Measurements from ENCODE around the gene RPL38.

Gene RPL38

DNA sequence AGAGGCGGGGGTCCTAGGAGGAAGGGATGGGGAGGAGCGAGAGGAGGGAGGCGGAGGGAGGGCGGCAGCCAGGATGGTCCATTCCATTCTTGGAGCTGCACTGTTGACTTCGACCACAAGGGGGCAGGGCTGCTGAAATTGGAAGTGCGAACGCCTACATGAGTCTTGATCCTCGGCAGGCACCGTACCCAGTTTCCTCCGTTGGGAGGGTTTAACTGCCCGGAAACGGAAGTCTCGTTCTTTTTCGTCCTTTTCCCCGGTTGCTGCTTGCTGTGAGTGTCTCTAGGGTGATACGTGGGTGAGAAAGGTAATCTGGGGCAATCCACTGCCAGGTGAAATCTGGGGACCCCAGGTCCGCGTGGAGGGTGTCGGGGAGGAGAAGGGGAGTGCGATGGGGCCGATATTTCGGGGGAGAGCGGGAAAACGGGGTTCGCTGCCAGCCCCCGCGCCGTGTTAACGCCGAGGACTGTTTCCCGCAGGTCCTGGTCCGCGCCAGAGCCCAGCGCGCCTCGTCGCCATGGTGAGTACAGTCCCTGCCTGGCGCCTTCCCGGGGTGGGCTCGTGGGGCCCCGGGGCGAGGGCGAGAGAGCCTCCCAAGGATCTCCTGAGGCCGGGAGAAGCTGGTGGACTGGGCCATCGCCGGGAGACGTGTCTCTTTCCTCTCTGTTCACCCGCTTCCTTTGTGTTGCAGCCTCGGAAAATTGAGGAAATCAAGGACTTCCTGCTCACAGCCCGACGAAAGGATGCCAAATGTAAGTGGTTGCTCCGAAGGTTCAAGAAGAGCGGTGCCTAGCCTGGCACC, at the start of gene RPL38:
TSS of gene RPL38 (plus strand) at position 240 of the 802 bp plus-strand sequence. CDS start at position 518, 278 bp downstream.
- peak; percentile 88 to 96 for DNase-seq (ENCODE audit: low read depth in 2 of 2)

DNA sequence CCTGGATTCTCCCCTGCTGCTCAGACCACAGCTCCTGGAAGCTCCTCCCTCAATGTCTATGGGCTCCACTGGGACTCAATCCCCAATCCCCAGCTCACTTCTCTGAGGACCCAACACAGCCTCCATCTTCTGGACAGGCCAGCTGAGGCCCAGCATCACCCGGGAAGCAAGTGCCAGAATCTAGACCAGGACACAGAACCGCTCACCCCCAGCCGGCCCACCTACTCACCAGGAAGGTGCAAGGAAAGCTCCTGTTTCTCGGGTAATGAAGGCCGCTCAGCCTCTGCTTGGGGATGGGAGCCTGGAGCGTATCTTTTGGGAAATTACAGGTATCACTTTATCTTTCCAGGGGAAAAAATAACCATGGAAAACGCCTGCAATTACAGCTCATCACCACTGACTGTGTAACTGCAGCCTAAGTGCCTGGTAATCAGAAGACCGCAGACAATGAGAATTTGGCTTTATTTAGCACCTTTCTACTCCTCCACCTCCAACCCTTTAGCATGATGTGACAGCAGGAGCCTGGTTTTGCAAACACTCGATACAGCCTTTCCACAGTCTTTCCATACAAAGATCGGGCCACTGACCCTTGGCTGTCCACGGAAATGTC, 49.6 kb upstream of the RPL38 start:
- DNase-seq (ENCODE audit: low read depth in 2 of 2): no peak

DNA sequence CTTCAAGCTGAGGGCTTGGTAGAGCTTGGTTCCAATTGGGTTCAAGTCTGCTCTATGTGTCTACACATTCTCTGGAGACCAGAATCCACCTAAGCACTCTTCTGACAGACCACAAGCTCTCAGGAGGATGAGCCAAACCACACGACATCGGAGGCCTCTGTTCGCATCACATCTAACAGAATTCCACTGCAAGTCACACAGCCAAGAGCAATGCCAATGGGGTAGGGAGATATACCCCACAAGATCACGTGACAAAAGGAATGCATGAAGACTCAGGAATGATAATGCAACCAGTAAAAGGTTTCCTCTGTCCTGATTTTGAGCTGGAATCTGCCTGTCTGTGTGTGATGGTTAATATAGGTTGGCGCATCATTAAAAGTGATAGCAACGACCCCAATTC, 46.6 kb upstream of the RPL38 start:
- no peak for DNase-seq (ENCODE audit: low read depth in 2 of 2)

DNA sequence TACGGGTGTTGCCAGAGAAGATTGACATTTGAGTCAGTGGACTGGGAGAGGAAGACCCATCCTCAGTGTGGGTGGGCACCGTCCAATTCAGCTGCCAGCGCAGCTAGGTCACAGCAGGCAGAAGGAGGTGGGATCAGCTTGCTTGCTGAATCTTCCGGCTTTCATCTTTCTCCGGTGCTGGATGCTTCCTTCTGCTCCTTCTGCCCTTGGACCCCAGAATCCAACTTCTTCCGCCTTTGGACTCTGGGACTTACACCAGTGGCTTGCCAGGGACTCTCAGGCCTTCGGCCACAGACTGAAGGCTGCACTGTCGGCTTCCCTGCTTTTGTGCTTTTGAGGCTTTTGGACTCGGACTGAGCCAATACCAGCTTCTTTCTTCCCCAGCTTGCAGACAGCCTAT, 46.1 kb upstream of the RPL38 start:
- no peak for DNase-seq (ENCODE audit: low read depth in 2 of 2)

DNA sequence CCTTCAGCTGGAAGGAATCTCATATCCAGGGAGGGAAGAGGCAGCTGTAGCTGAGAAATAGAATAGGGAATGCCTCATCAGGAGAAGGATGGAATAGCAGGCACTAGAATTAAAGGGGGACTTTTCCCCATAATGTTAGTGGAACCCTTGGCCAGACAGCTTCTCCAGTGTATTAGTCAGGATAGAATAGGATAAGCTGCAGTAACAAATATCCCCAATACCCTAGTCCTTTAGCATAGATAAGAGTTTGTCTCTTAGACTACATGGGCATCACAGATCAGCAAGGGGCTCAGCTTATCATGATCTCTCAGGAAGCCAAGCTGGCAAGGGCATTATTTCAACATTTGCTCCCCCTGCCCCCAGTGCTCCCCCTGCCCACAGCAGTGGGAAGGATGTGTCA, 44.7 kb upstream of the RPL38 start:
- DNase-seq (ENCODE audit: low read depth in 2 of 2): no peak

DNA sequence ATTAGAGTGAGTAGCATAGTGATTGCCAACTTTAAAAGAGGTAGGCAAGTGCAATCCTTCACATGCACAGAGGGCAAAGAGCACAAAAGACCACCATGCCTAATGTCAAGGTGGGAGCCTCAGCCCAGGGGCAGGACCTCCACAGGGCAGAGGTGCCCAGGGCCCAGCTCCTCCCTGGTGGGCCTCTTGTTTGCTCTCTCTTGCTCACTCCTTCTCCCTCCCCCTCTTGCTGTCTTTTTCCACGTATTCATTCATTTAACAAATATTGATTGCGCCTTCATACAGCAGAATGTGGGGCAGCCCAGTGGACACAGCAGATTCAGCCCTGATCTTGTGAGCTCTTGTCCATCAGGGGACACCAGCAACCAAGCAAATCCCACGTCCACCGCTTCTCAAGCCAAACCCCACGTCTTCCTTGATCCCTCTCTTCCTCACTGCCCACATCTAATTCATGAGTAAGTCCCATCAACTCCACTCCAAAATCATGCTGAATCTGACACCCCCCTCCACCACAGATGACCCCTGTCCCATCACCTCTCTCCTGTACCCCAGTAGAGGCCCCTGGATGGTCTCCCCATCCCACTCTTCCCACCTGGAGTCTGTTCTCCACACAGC, 44.1 kb upstream of the RPL38 start:
- DNase-seq (ENCODE audit: low read depth in 2 of 2): no peak

DNA sequence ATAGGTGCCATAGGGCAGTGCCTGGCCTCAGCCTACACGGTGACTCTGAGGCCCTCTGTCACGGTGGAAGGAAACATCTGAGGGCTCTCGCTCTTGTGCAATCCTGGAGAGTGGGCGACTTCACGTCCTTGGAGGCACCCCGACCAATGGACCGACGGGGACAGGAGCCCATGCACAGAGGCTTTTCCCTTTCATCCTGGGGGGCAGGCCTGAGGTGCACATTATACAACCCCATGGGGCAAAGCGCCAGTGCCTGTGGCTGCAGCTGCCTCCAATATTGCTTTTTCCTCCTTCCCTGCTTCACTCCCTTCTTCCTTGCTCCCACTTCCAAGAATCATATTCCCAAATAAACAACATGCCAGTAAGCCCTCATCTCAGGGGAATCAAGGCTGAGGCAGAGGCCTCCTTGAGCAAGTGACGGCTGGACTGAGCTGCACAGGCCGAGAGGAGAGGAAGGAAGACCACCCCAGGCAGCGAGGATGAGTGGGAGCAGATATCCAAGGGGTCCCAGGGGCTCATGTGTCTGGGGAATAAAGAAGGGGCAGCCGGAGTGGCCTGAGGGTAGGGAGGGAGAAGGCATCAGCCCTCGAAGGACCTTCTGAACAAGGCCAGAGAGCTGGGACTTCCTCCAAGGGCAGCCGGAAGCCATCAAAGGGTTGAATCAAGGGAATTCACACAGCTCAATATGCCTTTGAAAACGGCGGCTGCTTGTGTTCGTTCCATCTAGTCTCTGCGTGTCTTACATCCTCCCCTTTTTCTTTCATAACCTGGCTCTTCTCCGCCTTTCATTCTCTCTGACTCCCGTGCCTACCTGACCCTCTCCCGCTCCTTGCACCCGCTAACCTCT, 42.6 kb upstream of the RPL38 start:
- DNase-seq (ENCODE audit: low read depth in 2 of 2): no peak

DNA sequence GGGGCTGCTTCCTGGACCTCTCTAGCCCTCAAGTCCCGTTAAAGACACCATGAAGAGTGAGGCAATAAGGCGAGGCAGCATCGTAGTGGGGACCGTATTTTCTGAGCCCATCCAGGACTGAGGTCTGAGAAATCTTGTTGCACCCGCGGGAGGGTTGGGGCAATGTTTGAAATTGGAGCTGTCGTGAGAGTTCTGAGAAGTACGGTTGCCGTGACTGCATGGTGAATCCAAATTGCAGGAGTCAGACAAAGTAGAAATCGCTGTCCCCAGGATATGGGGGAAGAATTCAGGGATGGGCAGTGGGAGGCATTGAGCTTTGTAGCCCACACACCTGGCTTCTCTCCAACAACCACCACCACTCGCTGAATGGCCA, 42.0 kb upstream of the RPL38 start:
- no peak for DNase-seq (ENCODE audit: low read depth in 2 of 2)

DNA sequence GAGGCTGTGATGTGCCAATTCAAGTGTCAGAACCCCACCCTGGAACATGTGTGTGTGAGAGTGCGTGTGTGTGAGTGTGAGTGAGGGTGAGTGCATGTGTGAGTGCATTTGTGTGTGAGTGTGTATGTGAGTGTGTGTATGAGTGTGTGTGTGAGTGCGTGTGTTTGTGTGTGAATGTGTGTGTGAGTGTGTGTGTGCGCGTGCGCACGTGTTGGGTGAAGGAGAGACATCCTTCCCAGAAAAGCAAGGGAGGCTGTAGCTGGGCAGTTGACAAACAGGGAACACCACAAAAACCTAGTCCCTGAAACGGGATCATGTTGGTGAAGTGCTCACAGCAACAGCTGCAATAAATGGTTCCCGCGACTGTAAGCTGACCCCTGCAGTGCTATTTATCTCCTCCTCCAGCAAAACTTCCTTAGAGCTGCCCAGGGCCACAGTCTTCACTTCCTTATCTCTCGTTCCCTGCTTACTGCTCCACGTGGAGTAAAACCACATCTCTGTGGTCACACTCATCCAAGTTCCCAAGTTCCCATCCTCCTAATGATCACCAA, 40.1 kb upstream of the RPL38 start:
- DNase-seq (ENCODE audit: low read depth in 2 of 2): no peak

DNA sequence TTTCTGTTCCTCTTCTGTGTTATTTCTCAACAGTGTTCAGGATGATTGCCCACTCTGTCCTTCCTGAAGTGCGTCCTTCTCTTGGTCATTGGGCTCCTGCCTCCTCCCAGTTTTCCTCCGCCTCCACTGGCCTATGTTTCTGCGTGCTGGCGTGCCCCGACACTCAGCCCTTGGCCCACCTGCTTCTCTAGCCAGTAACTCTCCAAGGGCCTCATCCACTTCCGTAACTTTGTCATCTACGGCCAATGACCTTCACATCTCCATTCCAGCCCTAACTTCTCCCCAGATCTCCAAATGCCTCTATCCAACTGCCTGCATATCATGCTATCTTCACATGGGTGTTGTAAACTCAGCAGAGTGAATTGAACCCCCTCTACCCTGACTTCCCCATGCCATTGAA, 39.6 kb upstream of the RPL38 start:
- DNase-seq (ENCODE audit: low read depth in 2 of 2): no peak

DNA sequence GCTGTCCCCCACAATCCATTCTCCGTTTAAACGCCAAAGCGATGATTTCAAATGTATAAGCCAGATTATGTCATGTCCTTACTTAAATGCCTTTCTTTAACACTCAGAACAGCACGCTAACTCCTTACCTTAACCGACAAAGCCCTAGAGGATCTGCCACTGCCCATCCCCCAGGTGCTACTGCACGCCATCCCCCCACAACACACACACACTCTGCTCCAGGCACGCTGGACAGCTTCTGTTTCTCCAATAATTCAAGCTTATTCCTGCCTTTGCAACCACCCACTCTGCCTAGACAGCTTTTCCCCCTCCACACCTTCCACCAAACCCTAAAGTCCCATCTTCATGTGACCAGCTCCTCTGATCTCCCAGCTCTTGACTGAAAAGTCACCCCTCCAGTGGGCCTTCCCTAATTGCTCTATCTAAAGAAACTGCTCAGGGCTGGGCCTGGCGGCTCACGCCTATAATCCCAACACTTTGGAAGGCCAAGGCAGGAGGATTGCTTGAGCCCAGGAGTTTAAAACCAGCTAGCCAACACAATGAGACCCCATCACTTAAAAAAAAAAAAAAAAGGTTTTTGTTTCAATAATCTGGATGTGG, 38.9 kb upstream of the RPL38 start:
- DNase-seq (ENCODE audit: low read depth in 2 of 2): no peak

DNA sequence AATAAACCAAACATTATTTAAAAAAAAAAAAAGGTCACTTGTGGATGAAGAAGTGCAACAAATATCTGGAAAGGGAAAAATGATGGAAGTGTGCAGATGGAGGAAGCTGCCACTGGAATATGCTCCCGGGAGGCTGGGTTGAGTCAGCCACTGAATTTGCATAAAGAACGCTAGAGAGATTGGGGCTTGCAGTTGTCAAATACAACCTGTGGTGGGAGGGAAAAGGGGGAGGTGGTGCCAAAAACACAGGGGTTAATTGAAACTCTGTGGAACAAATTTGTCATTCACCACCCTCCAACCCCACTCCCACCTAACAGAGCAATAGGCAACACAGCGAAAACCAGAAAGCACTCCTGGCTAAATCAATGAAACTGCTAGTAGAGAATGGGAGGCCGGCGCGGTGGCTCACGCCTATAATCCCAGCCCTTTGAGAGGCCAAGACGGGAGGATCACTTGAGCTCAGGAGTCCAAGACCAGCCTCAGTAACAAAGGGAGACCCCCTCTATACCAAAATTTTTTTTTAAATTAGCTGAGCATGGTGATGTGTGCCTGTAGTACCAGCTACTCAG, 37.6 kb upstream of the RPL38 start:
- DNase-seq (ENCODE audit: low read depth in 2 of 2): no peak

DNA sequence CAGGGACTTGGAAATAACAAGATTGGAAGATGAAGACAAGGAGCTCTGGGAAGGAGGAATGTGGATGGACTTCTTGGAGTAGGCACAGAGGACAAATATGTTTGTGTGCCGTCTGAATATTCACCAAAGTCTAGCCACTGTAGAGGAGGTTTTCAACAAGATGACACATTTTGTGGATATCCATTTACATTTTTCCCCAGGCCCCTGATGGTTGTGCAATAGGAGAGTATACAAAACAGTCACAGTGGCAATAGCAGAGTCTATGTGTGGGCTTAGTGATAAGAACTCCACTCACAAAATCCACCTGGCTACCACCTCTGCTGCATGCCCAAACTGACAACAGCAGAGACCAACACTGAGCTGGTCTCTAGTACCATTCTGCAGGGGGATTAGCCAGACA, 32.6 kb upstream of the RPL38 start:
- DNase-seq (ENCODE audit: low read depth in 2 of 2): no peak

DNA sequence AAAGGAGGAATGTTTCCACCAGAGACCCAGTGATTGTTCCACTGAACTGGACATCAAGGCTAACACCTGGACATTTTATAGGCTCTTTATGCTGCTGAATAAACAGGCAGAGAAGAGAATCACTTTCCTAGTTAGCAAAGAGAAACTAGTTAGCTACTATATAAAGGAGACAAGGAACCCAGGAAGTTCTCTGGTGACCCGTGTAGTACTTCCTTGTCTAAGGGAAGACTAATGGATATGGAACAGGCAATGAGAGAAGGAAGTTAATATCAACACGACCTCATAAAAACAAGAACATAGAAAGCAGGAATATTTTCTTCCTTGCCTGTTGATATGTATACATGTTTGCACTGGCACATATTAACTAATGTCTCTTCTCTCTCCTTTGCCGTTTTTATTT, 30.8 kb upstream of the RPL38 start:
- DNase-seq (ENCODE audit: low read depth in 2 of 2): no peak

DNA sequence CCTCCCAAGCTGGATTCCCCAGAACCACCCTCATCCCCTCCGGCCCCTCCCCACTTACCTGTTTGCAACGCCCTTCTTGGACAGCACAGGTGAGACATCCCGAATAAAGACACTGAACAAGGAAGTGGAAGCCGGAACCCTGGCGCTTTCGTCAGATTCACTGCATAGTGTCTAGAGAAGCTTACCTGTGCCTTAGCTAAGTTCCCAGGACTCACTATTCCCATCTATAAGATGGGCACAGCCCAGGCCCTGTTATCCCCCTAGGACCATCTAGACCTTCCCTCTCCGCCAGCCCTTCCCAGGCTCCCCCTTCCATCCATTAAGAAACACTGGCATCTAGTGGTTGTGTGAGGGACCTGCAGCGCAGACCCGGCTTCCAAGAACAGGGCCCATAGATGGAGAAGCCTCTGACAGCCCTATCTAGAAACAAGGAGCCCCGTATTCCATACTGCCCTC, 26.9 kb upstream of the RPL38 start:
- DNase-seq (ENCODE audit: low read depth in 2 of 2): no peak

DNA sequence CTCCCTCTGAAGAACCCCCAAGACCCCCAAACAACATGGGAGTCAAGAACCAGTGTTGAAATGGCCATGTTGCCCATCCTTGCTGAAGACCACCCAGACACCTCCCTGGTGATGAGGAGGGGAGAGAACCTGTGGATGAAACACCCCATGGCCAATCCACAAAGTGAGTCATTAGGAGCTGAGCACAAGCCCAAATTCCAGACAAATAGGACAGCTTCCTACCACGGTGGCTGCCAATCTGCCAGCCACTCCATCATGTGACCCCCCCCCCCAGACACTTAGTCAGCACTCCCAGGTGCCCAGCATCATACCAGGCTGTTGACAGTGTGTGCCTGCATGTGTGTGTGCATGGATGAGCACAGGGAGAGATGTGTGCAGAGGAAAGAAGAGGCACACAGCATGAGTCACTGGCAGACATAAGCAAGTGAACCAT, 26.4 kb upstream of the RPL38 start:
- DNase-seq (ENCODE audit: low read depth in 2 of 2): no peak

DNA sequence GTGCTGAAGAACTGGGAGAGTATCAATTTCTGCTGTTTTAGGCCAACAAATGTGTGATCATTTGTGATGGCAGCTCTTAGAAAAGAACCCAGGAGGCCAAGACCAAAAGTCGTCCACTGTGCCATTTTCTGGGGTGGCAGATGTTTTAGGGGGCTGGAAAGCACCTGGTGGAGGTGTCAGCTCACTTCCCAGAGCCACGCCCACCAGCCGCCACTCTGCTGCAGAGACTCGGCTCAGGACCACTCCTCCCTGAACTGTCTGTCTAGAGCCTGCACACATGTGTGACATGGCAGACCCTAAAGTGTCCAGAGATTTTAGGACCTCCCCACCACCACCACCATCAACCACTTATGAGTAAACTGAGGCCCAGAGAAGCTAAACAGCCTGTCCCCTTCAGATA, 23.9 kb upstream of the RPL38 start:
- no peak for DNase-seq (ENCODE audit: low read depth in 2 of 2)

DNA sequence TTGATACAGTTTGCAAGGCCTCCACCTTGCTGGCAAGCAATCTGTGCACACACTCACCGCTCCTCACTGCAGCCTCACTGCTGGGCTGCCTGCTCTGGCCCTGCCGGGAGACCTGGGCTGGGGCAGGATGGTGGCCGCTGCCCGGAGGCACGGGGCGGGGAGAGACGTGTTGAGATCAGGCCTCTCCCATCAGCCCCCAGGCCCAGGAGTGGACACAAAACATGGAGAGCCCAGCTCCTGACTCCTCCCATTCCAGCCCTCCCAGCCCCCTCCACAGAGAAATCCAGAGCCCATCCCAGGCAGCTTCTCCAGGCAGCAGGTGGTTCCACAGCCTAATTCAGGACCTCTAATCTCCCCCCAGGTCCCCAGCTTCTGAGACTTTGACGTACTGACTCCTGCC, 23.1 kb upstream of the RPL38 start:
- DNase-seq (ENCODE audit: low read depth in 2 of 2): no peak

DNA sequence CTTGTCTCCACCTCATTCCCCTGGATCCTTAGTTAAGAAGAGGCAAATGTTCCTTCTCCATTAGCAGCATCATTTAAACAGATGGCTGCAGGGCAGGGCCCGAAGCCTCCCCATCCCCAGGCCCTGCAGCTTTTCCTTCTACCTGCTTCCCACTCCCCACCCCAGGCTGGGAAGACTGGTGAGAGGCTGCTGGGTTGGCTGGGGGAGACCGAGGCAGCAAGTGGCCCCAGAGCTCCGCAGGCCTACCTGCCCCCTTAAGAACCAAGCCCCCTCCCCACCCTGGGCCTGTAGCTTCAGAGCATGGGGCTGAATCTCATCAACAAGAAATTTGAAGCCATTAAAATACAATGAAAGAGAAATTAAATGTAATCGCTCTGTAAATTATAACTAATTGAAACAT, 22.1 kb upstream of the RPL38 start:
- no peak for DNase-seq (ENCODE audit: low read depth in 2 of 2)

DNA sequence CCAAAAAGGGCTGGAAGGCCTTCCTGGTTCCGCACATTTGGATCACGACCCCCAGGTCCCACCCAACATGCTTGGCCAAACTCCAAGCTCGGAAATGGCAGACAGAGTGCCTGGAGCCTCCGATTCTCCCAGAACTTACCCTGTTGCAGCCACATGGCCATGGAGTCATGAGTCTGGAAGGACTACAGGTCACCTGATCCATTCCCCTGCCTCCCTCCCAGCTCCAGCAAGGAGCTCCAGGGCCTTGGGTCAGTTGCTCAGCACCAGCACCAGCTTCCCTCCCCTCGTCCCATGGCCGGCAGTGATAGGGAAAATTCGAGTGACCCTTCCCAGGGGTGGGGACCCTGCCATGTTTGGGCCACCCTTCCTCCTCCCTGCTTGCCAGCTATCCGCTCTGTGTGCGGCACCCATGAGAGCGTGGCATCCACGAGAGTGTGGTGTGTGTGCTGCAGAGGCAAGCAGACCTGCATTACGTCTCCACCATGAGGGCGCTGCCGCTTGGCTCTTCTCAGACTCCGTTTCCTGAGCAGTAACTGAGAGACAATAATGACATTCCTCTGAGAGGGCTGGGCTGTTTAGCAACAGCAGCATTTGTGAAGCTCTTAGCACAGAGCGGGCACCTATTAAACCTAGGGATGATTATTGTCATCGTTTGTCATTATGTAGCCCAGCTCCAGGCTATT, 21.3 kb upstream of the RPL38 start:
- DNase-seq (ENCODE audit: low read depth in 2 of 2): no peak

DNA sequence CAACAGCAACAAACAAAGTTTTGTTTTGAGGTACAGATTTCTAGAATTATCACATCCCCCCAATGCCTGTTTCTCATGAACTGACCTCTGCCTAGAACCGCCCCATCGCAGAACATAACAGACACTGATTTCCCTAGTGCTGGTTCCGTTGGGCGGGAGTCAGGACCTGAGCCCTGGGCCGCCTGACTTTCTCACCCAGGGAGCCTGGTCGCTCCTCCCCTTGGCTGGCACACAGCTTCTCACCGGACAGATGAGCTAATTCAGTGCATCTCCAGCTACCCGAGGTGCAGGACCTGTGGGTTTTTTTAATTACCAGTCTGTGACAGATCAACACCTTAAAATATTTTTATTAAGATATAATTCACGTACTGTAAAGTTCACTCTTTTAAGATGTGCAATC, 20.1 kb upstream of the RPL38 start:
- no peak for DNase-seq (ENCODE audit: low read depth in 2 of 2)

All from stimulated activated CD8-positive, alpha-beta memory T cell treated with anti-CD3 and anti-CD28 coated beads, Interleukin-7, amount 100 ng/mL, for 4 hours (primary cell).